ENCODE measurements around the gene MARVELD2. TPM values are rescaled to one million over a fixed set of nuclear protein-coding genes. Genes with fewer than 3 reads are reported as not detected.

MARVELD2 gene
- total RNA-seq, 1 experiment from 2014 or later, result 21.6 TPM

DNA sequence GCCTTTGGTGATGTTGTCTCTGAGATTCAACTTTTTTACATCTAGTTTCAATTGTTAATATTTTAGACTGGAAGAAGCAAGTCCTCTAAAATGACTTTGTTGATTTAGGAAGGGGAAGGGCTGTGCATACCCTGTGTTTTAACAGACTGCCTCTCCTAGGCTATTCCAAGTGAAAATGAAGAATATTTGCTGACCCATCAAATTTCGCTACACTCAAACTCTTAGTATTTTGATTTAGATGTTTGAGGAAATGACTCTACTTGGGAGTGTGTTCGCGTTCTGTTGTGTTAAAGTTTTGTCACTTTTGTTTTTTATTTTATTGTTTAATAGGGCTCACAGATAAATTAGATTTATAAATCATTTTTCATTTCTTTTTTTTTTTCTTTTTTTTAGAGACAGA, 3.6 kb downstream of the MARVELD2 start:
- no peak overlapping the region for H2AFZ ChIP-seq (ENCODE audit: low read depth, low read length, poor library complexity, severe bottlenecking)
- H3K9me3 ChIP-seq (ENCODE audit: control insufficient read depth in 1 of 2, insufficient read depth in 1 of 2, low read depth in 1 of 2, low read length in 2 of 2), result no peaks in the 10 kb centered on the region
- ChIA-PET CTCF (no interaction called here), POLR2A (no interaction called here), RAD21 (ENCODE audit: low non-redundant PET in 1 of 2, low total read pairs in 2 of 2, uncharacterized antibody in 2 of 2, unreplicated experiment in 2 of 2) (no interaction called here)
- H3K27ac ChIP-seq (ENCODE audit: low read depth, low read length), result no peak overlapping the region
- DNase-seq (ENCODE audit: low read depth, low spot score) (no peak), ATAC-seq (no peak)
- no TSS peak for BruUV-seq (replicated peaks)
- no peak overlapping the region for H3K4me3 ChIP-seq (replicated peaks in 1 of 2; ENCODE audit: low read depth in 1 of 2, low read length in 2 of 2)
- intact Hi-C loops (cut with micrococcal nuclease), result no loop called here
- H3K4me1 ChIP-seq (ENCODE audit: control insufficient read depth in 1 of 2, insufficient read depth in 2 of 2, low read length in 2 of 2), result peaks cover 5 to 17% of the 10 kb centered on the region in 2 experiments; a peak in 3 of 4 replicates
- H3K79me2 ChIP-seq (ENCODE audit: insufficient read depth, low read length), result peaks cover 28% of the 10 kb centered on the region
- TF ChIP-seq ATF3 (IDR thresholded peaks at IDR 0.05), result no peak
- TF ChIP-seq SIN3A (IDR thresholded peaks at IDR 0.05; ENCODE audit: low read depth), result no peak
- no peaks in the 10 kb centered on the region for H3K27me3 ChIP-seq (ENCODE audit: insufficient read depth, low read length)
- no peaks in the 10 kb centered on the region for H3K9me2 ChIP-seq (ENCODE audit: insufficient read depth)
- H4K20me1 ChIP-seq (ENCODE audit: insufficient read depth), result no peaks in the 10 kb centered on the region
- no peak overlapping the region for H3K9ac ChIP-seq (ENCODE audit: low read length)
- peaks cover 0 to 13% of the 10 kb centered on the region in 2 experiments; a peak in 1 of 4 replicates for H3K36me3 ChIP-seq (ENCODE audit: control insufficient read depth in 1 of 2, insufficient read depth in 2 of 2, low read length in 2 of 2)
- H3K4me2 ChIP-seq (ENCODE audit: low read length), result no peak overlapping the region

DNA sequence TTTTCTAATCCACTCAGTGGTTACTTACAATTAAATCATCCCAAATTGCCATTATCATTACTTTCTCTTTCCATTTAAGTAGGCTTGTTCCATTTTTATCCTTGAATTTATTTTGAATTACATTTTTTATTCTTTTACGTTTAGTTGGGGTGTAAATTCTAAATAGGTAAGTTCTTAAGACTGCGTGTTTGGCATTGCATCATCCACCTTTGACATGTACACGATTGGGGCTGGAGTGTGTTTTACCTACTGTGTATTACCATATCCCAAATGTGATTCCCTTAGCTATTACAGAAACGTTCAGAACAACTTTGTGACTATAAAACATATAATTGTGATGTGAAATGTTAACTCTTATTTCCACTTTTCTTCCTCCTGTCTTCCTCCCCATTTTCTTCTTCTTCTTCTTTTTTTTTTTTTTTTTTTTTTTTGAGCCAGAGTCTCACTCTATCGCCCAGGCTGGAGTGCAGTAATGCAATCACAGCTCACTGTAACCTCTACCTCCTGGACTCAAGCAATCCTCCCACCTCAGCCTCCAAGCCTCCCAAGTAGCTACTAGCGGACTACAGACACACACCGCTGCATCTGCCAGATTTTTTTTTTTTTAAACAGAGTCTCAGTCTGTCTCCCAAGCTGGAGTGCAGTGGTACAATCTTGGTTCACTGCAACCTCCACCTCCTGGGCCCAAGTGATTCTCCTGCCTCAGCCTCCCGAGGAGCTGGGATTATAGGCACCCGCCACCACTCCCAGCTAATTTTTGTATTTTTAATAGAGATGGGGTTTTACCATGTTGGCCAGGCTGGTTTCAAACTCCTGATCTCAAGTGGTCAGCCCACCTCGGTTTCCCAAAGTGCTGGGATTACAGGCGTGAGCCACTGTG, 16.7 kb downstream of the MARVELD2 start:
- no peak for TF ChIP-seq EZH2 (IDR thresholded peaks at IDR 0.05)
- TF ChIP-seq FOSL1 (IDR thresholded peaks at IDR 0.05; ENCODE audit: low read depth), result no peak
- no peak for TF ChIP-seq MAX (IDR thresholded peaks at IDR 0.05)
- TF ChIP-seq JUND (IDR thresholded peaks at IDR 0.05), result no peak
- no peak for TF ChIP-seq CBX3 (IDR thresholded peaks at IDR 0.05; ENCODE audit: low read depth)
- TF ChIP-seq TCF7L2 (IDR thresholded peaks at IDR 0.05; ENCODE audit: borderline replicate concordance, extremely low read depth, insufficient read depth, insufficient read length), result no peak
- ATAC-seq (no peak), DNase-seq (ENCODE audit: low read depth, low spot score) (no peak)
- Histone ChIP-seq H3K4me3 (replicated peaks in 1 of 2; ENCODE audit: low read depth in 1 of 2, low read length in 2 of 2) (no peak overlapping the region), H3K36me3 (ENCODE audit: control insufficient read depth in 1 of 2, insufficient read depth in 2 of 2, low read length in 2 of 2) (peaks cover 7% of the 10 kb centered on the region in 2 experiments; a peak in 3 of 4 replicates), H4K20me1 (ENCODE audit: insufficient read depth) (no peaks in the 10 kb centered on the region), H3K9ac (ENCODE audit: low read length) (no peak overlapping the region), H3K9me3 (ENCODE audit: control insufficient read depth in 1 of 2, insufficient read depth in 1 of 2, low read depth in 1 of 2, low read length in 2 of 2) (no peaks in the 10 kb centered on the region), H2AFZ (ENCODE audit: low read depth, low read length, poor library complexity, severe bottlenecking) (no peak overlapping the region), H3K79me2 (ENCODE audit: insufficient read depth, low read length) (no peaks in the 10 kb centered on the region), H3K4me1 (ENCODE audit: control insufficient read depth in 1 of 2, insufficient read depth in 2 of 2, low read length in 2 of 2) (no peaks in the 10 kb centered on the region), H3K4me2 (ENCODE audit: low read length) (no peak overlapping the region), H3K27me3 (ENCODE audit: insufficient read depth, low read length) (no peaks in the 10 kb centered on the region), H3K27ac (ENCODE audit: low read depth, low read length) (no peak overlapping the region), H3K9me2 (ENCODE audit: insufficient read depth) (no peaks in the 10 kb centered on the region)
- ChIA-PET POLR2A (no interaction called here), CTCF (no interaction called here), RAD21 (ENCODE audit: low non-redundant PET in 1 of 2, low total read pairs in 2 of 2, uncharacterized antibody in 2 of 2, unreplicated experiment in 2 of 2) (no interaction called here)
- no TSS peak for BruUV-seq (replicated peaks)
- intact Hi-C loops (cut with micrococcal nuclease), result no loop called here
